ENCODE measurements around the gene WSB1.
A peak's percentile ranks its signal among the peaks of the same experiment; 100 is the strongest.
"Not testable (repeated sequence)": the region's sequence is repeated elsewhere in the genome, so short reads cannot be mapped to it uniquely, and the experiment has no call there.

Gene WSB1

DNA sequence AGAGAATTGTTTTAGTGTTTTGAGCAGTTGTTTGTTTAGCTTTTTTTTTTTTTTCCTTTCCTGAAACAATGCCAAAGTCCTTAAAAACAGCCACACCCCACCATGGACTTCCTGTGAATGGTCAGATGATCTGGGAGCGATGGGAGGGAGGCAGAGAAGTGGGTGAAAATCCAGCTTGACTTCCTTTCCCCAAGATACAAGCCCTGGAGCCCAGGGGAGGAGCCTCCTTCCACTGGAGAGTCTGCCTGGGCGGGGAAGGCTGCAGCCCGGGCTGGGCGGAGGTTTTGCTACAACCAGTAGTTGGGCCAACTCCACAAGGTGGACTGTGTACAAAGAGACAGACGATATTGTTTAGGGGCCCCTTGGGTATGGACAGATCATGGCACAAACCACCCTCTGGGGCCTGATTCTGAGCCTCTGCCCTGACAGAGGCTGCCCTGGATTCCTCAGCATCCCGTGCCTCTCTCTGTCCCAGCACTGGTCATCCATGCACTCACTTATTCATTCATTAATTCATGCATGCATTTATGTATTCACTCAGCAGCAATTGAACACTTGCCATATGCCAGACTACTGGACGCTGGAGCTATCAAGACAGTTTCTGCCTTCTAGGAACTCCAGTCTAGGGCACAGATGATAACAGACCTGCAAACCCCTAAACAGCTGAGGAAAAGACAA is 29.8 kb downstream of the WSB1 start:
- H3K36me3 ChIP-seq (ENCODE audit: control insufficient read depth in 1 of 2, insufficient read depth in 2 of 2, low read length in 2 of 2), result peaks cover 0 to 5% of the 10 kb centered on the region in 2 donors
- H3K4me1 ChIP-seq (ENCODE audit: control insufficient read depth in 1 of 2, insufficient read depth in 2 of 2, low read length in 2 of 2), result peaks cover 24 to 28% of the 10 kb centered on the region in 2 donors
- H3K27ac ChIP-seq (ENCODE audit: low read depth, low read length), result peak overlapping the region; percentile 7
- no peaks in the 10 kb centered on the region for H3K27me3 ChIP-seq (ENCODE audit: control insufficient read depth in 1 of 2, insufficient read depth in 2 of 2, low read length in 2 of 2)
- H3K9me3 ChIP-seq (ENCODE audit: control insufficient read depth in 1 of 2, low read length in 2 of 2), result no peaks in the 10 kb centered on the region
- H3K4me3 ChIP-seq (ENCODE audit: low read depth in 1 of 2, low read length in 2 of 2), result peak overlapping the region in 1 of 2 donors; percentile 38
- H3K9ac ChIP-seq (ENCODE audit: low read depth in 1 of 2, low read length in 2 of 2), result no peak overlapping the region

- no peaks in the 10 kb centered on the region for H3K36me3 ChIP-seq (ENCODE audit: control insufficient read depth in 1 of 2, insufficient read depth in 2 of 2, low read length in 2 of 2)
- H3K4me3 ChIP-seq (ENCODE audit: low read depth in 1 of 2, low read length in 2 of 2), result no peak overlapping the region
- H3K27me3 ChIP-seq (ENCODE audit: control insufficient read depth in 1 of 2, insufficient read depth in 2 of 2, low read length in 2 of 2), result no peaks in the 10 kb centered on the region
- H3K27ac ChIP-seq (ENCODE audit: low read depth, low read length), result no peak overlapping the region
- H3K4me1 ChIP-seq (ENCODE audit: control insufficient read depth in 1 of 2, insufficient read depth in 2 of 2, low read length in 2 of 2), result peaks cover 19 to 24% of the 10 kb centered on the region in 2 donors
- no peak overlapping the region for H3K9ac ChIP-seq (ENCODE audit: low read depth in 1 of 2, low read length in 2 of 2)
- H3K9me3 ChIP-seq (ENCODE audit: control insufficient read depth in 1 of 2, low read length in 2 of 2), result no peaks in the 10 kb centered on the region
Measured at GRCh38 chr17:27324771-27325339, 30.9 kb downstream of the WSB1 start.

GRCh38 chr17:27326051-27326450 is 32.1 kb downstream of the WSB1 start:
- peaks cover 14 to 19% of the 10 kb centered on the region in 2 donors for H3K4me1 ChIP-seq (ENCODE audit: control insufficient read depth in 1 of 2, insufficient read depth in 2 of 2, low read length in 2 of 2)
- H3K4me3 ChIP-seq (ENCODE audit: low read depth in 1 of 2, low read length in 2 of 2), result no peak overlapping the region
- no peaks in the 10 kb centered on the region for H3K27me3 ChIP-seq (ENCODE audit: control insufficient read depth in 1 of 2, insufficient read depth in 2 of 2, low read length in 2 of 2)
- H3K36me3 ChIP-seq (ENCODE audit: control insufficient read depth in 1 of 2, insufficient read depth in 2 of 2, low read length in 2 of 2), result no peaks in the 10 kb centered on the region
- no peak overlapping the region for H3K27ac ChIP-seq (ENCODE audit: low read depth, low read length)
- no peak overlapping the region for H3K9ac ChIP-seq (ENCODE audit: low read depth in 1 of 2, low read length in 2 of 2)
- H3K9me3 ChIP-seq (ENCODE audit: control insufficient read depth in 1 of 2, low read length in 2 of 2), result no peaks in the 10 kb centered on the region

DNA sequence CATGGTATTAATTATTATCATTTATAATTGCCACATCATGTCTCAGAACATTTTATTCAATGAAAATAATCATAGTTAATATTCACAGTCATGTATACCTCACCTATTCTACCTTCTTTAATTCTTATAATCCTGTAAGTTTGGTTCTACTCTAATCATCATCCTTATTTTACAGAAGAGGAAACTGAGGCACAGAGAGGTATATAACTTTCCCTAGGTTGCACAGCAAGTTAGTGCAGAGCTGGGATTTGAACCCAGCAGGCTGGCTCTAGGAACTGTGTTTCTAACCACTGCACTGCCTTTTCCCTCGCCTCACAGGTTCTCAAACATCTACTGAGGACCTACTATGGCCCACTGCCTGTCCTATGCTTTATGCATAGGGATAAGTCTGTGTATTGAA is 32.7 kb downstream of the WSB1 start:
- Histone ChIP-seq H3K4me1 (ENCODE audit: control insufficient read depth in 1 of 2, insufficient read depth in 2 of 2, low read length in 2 of 2) (peaks cover 14 to 19% of the 10 kb centered on the region in 2 donors), H3K4me3 (ENCODE audit: low read depth in 1 of 2, low read length in 2 of 2) (no peak overlapping the region), H3K9ac (ENCODE audit: low read depth in 1 of 2, low read length in 2 of 2) (no peak overlapping the region)

GRCh38 chr17:27327397-27327796 is 33.5 kb downstream of the WSB1 start:
- Histone ChIP-seq H3K4me3 (ENCODE audit: low read depth in 1 of 2, low read length in 2 of 2) (no peak overlapping the region), H3K9me3 (ENCODE audit: control insufficient read depth in 1 of 2, low read length in 2 of 2) (no peaks in the 10 kb centered on the region), H3K27me3 (ENCODE audit: control insufficient read depth in 1 of 2, insufficient read depth in 2 of 2, low read length in 2 of 2) (no peaks in the 10 kb centered on the region), H3K36me3 (ENCODE audit: control insufficient read depth in 1 of 2, insufficient read depth in 2 of 2, low read length in 2 of 2) (no peaks in the 10 kb centered on the region), H3K4me1 (ENCODE audit: control insufficient read depth in 1 of 2, insufficient read depth in 2 of 2, low read length in 2 of 2) (peaks cover 20% of the 10 kb centered on the region in 2 donors), H3K9ac (ENCODE audit: low read depth in 1 of 2, low read length in 2 of 2) (no peak overlapping the region), H3K27ac (ENCODE audit: low read depth, low read length) (no peak overlapping the region)

More for the DNA sequence above, 32.7 kb downstream of the WSB1 start:
- Histone ChIP-seq H3K27ac (ENCODE audit: low read depth, low read length) (no peak overlapping the region), H3K36me3 (ENCODE audit: control insufficient read depth in 1 of 2, insufficient read depth in 2 of 2, low read length in 2 of 2) (no peaks in the 10 kb centered on the region), H3K27me3 (ENCODE audit: control insufficient read depth in 1 of 2, insufficient read depth in 2 of 2, low read length in 2 of 2) (no peaks in the 10 kb centered on the region), H3K9me3 (ENCODE audit: control insufficient read depth in 1 of 2, low read length in 2 of 2) (no peaks in the 10 kb centered on the region)

GRCh38 chr17:27327871-27328270 is 34.0 kb downstream of the WSB1 start:
- H3K4me3 ChIP-seq (ENCODE audit: low read depth in 1 of 2, low read length in 2 of 2), result no peak overlapping the region
- no peak overlapping the region for H3K27ac ChIP-seq (ENCODE audit: low read depth, low read length)
- no peaks in the 10 kb centered on the region for H3K27me3 ChIP-seq (ENCODE audit: control insufficient read depth in 1 of 2, insufficient read depth in 2 of 2, low read length in 2 of 2)
- H3K4me1 ChIP-seq (ENCODE audit: control insufficient read depth in 1 of 2, insufficient read depth in 2 of 2, low read length in 2 of 2), result peaks cover 22% of the 10 kb centered on the region in 2 donors
- no peaks in the 10 kb centered on the region for H3K9me3 ChIP-seq (ENCODE audit: control insufficient read depth in 1 of 2, low read length in 2 of 2)
- no peak overlapping the region for H3K9ac ChIP-seq (ENCODE audit: low read depth in 1 of 2, low read length in 2 of 2)
- no peaks in the 10 kb centered on the region for H3K36me3 ChIP-seq (ENCODE audit: control insufficient read depth in 1 of 2, insufficient read depth in 2 of 2, low read length in 2 of 2)

GRCh38 chr17:27328686-27329085 is 34.8 kb downstream of the WSB1 start:
- H3K27ac ChIP-seq (ENCODE audit: low read depth, low read length); H3K27me3 ChIP-seq (ENCODE audit: control insufficient read depth in 1 of 2, insufficient read depth in 2 of 2, low read length in 2 of 2); H3K9ac ChIP-seq (ENCODE audit: low read depth in 1 of 2, low read length in 2 of 2): not testable (repeated sequence)

GRCh38 chr17:27329146-27329805 is 35.4 kb downstream of the WSB1 start:
- H3K36me3 ChIP-seq (ENCODE audit: control insufficient read depth in 1 of 2, insufficient read depth in 2 of 2, low read length in 2 of 2), result no peaks in the 10 kb centered on the region
- no peak overlapping the region for H3K27ac ChIP-seq (ENCODE audit: low read depth, low read length)
- no peaks in the 10 kb centered on the region for H3K27me3 ChIP-seq (ENCODE audit: control insufficient read depth in 1 of 2, insufficient read depth in 2 of 2, low read length in 2 of 2)
- no peak overlapping the region for H3K9ac ChIP-seq (ENCODE audit: low read depth in 1 of 2, low read length in 2 of 2)
- no peaks in the 10 kb centered on the region for H3K9me3 ChIP-seq (ENCODE audit: control insufficient read depth in 1 of 2, low read length in 2 of 2)
- H3K4me1 ChIP-seq (ENCODE audit: control insufficient read depth in 1 of 2, insufficient read depth in 2 of 2, low read length in 2 of 2), result peaks cover 10 to 15% of the 10 kb centered on the region in 2 donors
- H3K4me3 ChIP-seq (ENCODE audit: low read depth in 1 of 2, low read length in 2 of 2), result no peak overlapping the region

More at GRCh38 chr17:27328686-27329085, 34.8 kb downstream of the WSB1 start:
- not testable (repeated sequence) for H3K9me3 ChIP-seq (ENCODE audit: control insufficient read depth in 1 of 2, low read length in 2 of 2); H3K36me3 ChIP-seq (ENCODE audit: control insufficient read depth in 1 of 2, insufficient read depth in 2 of 2, low read length in 2 of 2); H3K4me3 ChIP-seq (ENCODE audit: low read depth in 1 of 2, low read length in 2 of 2)
- H3K4me1 ChIP-seq (ENCODE audit: control insufficient read depth in 1 of 2, insufficient read depth in 2 of 2, low read length in 2 of 2), result peaks cover 16 to 21% of the 10 kb centered on the region in 2 donors

GRCh38 chr17:27332047-27332393 is 38.1 kb downstream of the WSB1 start:
- no peaks in the 10 kb centered on the region for H3K36me3 ChIP-seq (ENCODE audit: control insufficient read depth in 1 of 2, insufficient read depth in 2 of 2, low read length in 2 of 2)
- H3K27ac ChIP-seq (ENCODE audit: low read depth, low read length), result peak overlapping the region; percentile 84
- no peaks in the 10 kb centered on the region for H3K27me3 ChIP-seq (ENCODE audit: control insufficient read depth in 1 of 2, insufficient read depth in 2 of 2, low read length in 2 of 2)
- H3K9me3 ChIP-seq (ENCODE audit: control insufficient read depth in 1 of 2, low read length in 2 of 2), result no peaks in the 10 kb centered on the region
- H3K9ac ChIP-seq (ENCODE audit: low read depth in 1 of 2, low read length in 2 of 2), result peak overlapping the region; percentile 61 to 67
- H3K4me1 ChIP-seq (ENCODE audit: control insufficient read depth in 1 of 2, insufficient read depth in 2 of 2, low read length in 2 of 2), result peaks cover 8 to 13% of the 10 kb centered on the region in 2 donors
- peak overlapping the region in 1 of 2 donors; percentile 74 for H3K4me3 ChIP-seq (ENCODE audit: low read depth in 1 of 2, low read length in 2 of 2)
